ENCODE measurements around the gene TAF13.

GRCh38 chr1:109079240-109079622, 3.4 kb upstream of the TAF13 start:
- TF ChIP-seq, protein P1, sequence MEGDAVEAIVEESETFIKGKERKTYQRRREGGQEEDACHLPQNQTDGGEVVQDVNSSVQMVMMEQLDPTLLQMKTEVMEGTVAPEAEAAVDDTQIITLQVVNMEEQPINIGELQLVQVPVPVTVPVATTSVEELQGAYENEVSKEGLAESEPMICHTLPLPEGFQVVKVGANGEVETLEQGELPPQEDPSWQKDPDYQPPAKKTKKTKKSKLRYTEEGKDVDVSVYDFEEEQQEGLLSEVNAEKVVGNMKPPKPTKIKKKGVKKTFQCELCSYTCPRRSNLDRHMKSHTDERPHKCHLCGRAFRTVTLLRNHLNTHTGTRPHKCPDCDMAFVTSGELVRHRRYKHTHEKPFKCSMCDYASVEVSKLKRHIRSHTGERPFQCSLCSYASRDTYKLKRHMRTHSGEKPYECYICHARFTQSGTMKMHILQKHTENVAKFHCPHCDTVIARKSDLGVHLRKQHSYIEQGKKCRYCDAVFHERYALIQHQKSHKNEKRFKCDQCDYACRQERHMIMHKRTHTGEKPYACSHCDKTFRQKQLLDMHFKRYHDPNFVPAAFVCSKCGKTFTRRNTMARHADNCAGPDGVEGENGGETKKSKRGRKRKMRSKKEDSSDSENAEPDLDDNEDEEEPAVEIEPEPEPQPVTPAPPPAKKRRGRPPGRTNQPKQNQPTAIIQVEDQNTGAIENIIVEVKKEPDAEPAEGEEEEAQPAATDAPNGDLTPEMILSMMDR (IDR thresholded peaks at IDR 0.05; ENCODE audit: low read depth, low read length) = no peak
- no peak for TF ChIP-seq MAX (IDR thresholded peaks at IDR 0.05; ENCODE audit: low read depth, low read length)
- no peak for TF ChIP-seq POLR2A (IDR thresholded peaks at IDR 0.05; ENCODE audit: extremely low read depth, insufficient read length)

All from NB4 (cell line).